HG03135 (cell line): ENCODE results near the gene EPS8L3.
"Not testable (repeated sequence)": the region's sequence is repeated elsewhere in the genome, so short reads cannot be mapped to it uniquely, and the experiment has no call there.

Experiments
- ATAC-seq: cut with Tn5 transposase; IDR thresholded peaks from one replicate; pipeline ENCODE4 v1.9.1; 2021; ENCODE audit warnings: mild to moderate bottlenecking, moderate library complexity; ENCODE audit not compliant: unreplicated experiment

The EPS8L3 gene

GRCh38 chr1:109765896-109766615 is 2.3 kb upstream of the EPS8L3 start:
- ATAC-seq, result no peak

DNA sequence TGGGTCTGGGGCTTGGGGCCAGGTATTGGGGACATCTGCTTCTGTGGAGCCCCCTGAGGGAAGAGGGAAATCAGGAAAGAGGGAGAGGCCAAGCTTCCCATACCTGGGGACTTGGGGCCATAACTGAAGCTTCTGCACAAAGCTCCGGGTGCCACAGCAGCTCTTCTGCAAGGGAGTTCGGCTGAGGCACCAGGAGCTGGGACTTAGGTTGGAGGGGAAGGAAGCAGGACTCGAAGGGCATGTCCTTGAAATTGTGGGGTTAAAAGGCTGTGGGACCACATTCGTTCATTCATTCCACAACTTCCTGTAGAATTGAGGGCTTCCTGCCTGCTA is 1.7 kb upstream of the EPS8L3 start:
- ATAC-seq, result no peak

- ATAC-seq, result no peak
Measured at GRCh38 chr1:109764561-109765482, 1.1 kb upstream of the EPS8L3 start.

DNA sequence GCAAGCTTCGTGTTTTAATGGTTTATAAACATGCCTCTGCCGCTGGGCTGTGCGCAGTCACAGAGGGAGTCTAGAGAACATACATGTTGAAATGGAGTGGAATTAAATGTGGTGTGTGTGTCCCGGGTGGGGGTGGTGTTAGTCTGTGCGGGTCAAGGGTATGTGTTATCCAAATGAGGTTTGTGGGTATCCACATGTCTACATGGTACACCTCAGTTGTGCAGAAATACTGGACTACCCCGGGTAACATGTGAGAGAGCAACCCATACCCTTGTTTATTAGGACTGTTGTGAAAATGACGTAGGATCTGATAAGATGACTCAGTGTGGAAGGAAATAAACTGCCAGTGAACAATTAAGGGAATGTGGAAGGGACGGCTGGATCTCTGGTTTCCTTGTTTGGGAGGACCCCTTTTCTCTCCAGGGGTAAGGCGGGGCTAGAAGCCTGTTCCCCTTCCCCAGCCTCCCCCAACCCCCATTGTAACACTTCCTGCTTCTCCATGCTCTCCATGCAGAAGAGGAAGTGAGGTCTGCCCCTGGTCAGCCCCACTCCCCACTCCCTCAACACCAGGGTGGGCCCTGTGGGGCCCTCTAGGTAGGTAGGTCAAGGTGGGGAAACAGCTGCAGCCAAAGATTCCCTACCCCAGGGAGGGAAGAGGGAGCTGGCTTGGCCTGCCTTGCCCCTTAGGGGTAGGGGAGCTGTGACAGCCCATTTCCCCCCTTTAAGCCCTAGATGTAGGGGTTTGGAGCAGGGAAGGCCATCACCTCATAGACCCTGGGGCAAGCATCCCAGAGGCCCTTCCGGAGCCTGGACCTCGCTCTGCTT is 690 bp downstream of the EPS8L3 start:
- ATAC-seq, result no peak

DNA sequence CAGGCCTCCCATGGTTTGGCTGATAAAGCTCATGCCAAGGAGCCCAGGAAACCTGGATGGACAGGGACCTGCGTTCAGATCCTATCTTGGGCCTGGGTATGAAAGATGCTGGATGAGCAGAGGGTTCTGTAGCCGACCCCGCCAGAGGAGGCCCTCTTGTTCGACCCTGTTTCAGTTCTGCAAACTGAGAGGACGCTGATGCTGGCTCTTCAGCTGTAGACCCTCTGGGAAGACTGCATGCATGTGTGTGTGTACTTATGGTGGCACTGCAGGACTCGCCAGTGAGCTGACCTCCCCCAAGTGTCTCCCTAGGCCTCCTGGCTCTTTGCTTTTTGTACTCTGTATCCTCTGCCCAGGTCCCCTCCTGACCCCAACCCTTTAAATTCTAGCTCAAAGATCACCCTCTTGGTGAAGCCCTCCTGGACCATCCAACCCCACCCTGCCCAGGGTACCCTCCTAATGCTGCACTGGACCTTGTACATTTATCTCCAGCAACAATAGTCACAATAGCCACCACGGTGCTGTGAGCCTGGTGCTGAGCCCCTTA is 1.6 kb downstream of the EPS8L3 start:
- no peak for ATAC-seq

DNA sequence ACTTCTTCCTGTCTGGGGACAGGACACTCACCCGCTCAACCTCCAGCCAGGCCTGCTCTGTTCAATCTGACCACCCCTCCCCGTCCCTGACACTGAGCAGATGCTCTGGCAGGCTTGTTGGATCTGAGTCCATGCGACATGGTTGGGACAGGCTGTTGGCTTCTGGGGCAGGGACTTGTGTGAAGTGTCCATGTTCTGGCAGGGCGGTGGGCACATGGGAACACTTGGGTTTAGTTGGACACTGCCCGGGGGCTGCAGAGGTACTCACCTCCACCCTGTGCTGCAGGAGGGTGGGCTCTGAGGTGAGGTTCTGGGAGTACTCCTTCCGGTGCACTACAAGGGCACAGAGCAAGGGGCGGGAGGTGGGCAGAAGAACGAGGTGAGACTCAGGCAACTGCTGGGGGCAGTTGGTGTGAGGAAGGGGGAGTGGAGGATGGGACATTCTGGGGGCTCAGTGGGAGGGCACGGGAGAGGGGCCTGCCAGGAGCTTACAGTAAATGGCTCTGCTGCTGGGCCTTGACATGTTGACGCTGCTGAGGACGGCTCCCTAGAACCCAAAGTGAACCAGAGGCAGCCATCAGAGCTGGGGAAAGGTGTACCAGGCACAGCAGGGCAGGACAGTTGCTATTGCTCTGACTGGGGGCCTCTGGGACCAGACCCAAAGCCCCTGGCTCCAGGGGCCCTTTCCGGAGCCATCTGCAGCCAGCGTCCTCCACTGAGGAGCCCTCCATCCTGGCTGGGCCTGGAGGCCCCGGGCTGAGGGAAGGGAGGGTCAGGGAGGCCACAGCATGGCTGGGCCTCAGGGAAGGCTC is 2.3 kb downstream of the EPS8L3 start:
- ATAC-seq, result no peak

DNA sequence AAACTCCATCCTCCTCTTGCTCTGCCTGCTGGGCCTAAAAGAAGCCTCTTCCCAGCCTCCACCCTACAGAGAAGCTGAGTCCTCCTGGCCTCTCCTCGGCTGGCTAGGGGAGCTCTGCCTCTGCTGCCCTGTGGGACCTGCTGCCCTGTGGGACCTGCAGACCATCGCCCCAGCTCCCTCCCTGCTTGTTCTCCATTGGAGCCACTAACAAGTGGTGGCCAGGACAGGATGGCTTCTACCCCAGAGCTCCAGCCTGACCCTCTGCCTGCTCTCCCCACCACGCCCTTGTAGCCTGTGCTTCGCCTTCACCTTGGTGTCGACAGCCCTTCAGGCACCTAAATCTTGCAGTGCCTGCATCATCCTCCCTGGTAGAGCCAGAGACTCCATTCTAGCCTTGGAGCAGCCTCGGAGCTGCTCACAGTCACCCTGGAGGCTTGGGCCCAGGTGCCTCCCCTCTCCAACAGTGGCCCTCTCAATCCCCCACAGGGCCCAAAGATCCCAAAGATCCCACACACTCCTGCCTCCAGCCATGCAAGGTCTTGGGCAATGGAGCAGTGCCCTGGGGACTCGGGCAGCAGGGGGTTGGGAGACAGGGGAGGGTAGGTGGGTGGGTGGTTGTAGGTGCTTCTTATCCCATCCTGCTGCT is 3.0 kb downstream of the EPS8L3 start:
- ATAC-seq, result no peak

- no peak for ATAC-seq
Measured at GRCh38 chr1:109759513-109760334, 4.0 kb downstream of the EPS8L3 start.

DNA sequence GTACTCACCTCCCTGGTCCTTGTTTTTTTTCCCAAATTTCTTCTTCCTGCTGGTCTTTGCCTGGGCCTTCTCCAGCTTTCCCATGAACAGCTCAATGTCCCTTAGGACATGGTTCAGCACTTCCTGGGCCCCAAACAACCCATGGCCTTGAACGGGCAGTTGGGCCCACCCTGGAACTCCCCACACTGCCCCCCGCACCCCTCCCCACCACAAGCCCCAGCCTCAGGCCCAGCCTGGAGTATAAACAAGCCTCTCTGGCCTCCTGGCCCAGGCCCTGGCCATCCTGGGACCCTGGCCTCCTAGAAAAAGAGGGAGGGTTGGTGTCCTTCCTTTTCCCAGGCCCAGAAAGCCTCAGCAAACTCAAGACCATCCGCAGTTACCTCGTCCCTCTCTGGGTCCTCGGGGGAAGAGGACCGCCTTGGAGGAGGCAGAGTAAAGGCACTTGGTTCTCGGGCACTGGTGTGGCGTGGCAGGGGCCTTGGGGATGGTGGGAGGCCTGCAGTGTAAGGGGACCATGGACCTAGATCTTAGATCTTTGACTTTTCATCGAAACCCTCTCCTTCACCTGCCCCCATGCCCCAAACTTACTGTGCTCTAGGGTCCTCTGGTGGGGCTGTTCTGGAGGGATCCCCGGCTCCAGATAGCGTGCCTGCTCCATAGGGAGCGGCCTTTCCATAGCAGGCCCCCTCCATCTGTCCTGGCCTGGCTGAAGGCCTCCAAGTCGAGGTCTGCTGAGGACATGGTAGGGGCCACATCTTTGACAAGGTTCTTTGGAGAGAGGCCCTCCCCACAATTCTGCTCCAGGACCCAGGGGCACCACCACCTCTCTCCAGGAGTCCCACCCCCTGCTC is 5.6 kb downstream of the EPS8L3 start:
- no peak for ATAC-seq

DNA sequence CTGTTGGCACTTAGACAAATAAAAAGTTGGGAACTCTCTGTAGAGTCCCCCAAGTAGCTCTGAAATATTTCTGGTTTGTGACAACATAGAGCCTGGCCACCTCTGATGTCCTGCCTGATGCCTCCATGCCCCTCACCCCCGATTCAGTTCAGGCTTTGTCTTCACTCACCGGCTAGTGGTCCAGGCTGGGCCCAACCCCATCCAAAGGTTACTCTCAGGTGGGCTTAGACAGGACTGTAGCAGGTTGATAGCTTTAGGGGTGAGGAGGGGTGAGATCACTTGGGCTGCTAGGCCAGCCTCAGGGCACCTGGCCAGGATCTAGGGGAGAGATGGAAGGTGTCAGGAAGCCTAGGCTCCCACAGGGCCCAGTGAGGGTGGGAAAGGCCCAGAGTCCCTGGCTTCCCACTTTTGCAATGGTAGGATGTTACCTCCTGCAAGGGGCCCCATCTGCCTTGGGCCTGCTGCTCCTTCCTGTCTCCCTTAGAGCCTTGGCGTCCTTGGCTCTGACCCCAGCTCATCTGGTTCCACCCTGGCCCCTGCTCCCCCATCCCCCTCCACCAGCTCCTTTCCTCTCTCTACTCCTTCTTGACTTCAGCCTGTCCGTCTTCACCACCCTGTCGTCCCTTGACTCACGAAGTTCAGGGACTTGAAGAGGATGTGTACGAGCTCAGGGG is 6.7 kb downstream of the EPS8L3 start:
- ATAC-seq, result no peak

DNA sequence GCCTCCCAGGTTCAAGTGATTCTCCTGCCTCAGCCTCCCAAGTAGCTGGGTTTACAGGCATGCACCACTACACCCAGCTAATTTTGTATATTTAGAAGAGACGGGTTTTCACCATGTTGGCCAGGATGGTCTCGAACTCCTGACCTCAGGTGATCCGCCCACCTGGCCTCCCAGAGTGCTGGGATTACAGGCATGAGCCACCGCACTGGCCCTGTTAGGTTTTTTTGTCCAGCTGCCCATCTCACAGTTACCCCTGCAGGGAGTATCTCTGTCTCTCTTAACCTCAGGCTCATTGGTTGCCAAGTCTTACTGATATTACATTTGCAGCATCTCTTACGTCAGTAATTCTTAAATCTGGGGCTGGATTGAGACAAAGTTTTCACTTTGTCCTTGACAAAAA is 7.4 kb downstream of the EPS8L3 start:
- not testable (repeated sequence) for ATAC-seq

GRCh38 chr1:109754738-109755137 is 9.0 kb downstream of the EPS8L3 start:
- no peak for ATAC-seq

DNA sequence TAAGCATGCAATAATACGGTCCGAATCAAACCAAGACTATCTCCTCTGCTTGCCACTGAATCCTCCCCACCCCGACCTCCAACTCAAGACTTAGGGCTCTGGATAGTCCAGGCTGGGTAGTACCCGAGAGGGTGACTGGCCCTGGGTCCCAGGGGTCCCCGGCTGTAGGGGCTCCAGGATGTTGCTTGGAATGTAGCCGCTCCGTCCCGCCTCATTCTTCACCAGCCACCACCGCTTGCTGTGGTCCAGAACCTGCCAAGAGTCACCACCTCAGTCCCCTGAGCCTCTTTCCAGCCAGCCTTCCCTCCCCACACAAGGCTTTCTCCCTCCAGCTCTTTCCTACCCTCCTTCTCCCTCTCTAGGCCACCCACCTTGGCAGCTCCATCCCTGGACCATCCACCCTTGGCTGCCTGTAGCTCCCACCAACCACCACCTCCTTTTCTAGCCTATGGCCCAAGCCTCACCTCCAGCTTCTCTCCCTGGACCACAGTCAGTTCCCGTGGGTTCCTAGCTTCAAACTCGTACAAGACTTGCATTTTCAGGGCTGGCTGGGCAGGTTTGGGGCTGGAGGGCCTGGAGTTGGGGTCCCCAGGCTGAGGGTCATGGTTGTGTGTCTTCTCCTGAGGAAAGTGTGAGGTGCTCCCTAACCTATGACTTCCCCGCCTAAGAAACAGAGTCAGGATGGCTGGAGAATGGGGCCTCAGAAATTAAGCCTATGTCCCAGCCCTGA is 12.0 kb downstream of the EPS8L3 start:
- ATAC-seq, result no peak

DNA sequence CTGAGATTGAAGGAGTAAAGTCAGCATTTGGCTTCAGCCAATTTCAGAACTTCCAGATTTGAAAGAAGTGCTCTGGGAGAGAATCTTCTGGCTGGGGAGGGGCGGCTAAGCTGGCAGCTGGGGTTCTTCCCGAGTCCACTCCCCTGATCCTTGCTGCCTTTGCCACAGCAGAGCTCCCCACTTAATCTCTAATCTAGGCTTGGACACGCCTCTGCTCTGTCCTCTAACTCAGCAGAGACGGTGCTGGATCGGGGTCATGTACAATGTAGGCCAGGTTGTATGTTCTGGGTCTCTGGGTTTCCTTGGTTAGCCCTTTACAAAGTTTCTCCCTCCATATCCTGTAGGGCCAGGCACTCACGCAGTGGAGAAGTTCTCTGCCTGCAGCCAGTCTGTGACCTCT is 12.8 kb downstream of the EPS8L3 start:
- ATAC-seq, result no peak

- ATAC-seq, result no peak
Measured at GRCh38 chr1:109750241-109750882, 13.4 kb downstream of the EPS8L3 start.

GRCh38 chr1:109749221-109749620 is 14.5 kb downstream of the EPS8L3 start:
- no peak for ATAC-seq
